IPS DF 19.7 (cell line): ENCODE results near the gene ABCG2.
"Not testable (repeated sequence)": the region's sequence is repeated elsewhere in the genome, so short reads cannot be mapped to it uniquely, and the experiment has no call there.

Experiments
- DNase-seq: peaks from one replicate; pipeline ENCODE4 v3.0.0-alpha.2; 2013; ENCODE audit warnings: low read depth, low spot score

ABCG2 gene

DNA sequence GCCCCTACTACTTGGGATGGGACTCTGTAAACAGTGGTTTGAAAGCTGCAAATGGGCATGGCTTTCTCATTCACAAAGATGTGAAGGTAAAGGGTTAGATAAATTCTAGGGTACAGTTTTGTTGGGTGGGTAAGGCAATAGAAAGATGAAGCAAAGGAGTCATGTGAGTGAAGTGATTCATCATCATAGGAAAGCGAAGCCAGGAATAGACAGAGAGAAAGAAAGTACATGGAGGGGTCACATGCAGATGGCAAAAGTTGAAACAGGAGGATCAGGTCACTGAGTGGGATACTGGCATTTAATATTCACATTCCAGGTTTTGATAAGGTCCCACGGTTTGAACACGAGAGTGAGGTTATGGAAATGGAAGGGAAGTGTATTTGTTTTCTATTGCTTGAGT, 8.2 kb upstream of the ABCG2 start:
- no peak for DNase-seq

DNA sequence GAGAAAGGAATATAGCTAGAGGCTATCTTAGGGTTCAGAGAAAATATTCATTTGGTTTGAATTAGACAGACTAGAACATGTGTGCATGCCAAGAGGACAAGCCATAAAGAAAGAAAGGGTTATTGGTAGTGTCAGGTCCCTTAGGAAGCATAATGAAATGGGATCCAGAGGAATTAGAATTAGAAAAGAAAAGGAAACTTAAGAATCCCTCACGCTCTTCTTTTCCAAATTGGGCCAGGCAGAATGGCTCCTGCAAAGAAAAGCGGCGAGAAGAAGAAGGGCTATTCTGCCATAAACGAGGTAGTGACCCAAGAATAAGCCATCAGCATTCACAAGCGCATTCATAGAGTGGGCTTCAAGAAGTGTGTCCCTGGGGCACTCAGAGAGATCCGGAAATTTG, 4.9 kb upstream of the ABCG2 start:
- no peak for DNase-seq

DNA sequence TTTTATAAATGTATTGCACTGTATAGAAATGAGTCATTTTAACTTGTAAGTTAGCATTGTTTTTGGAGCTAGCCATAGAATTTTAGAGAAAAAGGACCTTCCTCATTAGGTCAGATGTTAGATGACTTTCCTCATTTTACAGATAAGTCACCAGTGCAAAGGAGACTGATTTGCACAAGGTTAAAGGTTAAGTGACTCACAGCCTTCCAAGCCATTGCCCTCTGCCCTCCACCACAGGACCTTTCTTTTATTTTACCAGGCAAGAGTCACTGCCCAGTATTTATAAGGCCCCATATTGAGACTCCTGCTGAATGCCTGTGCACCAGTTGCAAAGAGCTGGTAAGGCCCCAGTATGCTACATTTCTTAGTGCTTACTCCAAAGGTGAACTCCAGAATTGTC, 4.2 kb upstream of the ABCG2 start:
- no peak for DNase-seq

DNA sequence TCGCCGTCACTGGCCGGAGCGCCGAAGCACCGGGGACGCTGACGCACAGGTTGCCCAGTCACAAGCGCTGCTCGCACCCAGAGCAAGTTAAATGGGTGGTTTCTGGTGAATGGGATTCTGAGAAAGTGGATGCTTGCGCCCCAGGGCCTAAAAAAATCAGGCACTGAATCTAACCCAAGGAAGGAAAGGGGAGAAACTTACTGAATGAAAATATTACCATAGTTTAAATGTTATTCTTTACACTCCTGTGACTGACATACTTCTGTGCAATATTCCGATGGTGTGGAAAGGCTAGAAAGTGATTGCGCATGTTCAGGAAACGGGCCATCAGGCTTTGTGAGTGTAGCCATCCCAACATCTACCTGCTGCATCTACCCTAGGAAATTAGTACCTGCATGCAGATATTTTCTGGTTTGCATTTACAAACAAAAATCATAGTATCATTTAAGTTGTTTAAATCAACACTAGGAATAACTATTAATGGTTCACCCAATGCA, 838 bp upstream of the ABCG2 start:
- DNase-seq = no peak

DNA sequence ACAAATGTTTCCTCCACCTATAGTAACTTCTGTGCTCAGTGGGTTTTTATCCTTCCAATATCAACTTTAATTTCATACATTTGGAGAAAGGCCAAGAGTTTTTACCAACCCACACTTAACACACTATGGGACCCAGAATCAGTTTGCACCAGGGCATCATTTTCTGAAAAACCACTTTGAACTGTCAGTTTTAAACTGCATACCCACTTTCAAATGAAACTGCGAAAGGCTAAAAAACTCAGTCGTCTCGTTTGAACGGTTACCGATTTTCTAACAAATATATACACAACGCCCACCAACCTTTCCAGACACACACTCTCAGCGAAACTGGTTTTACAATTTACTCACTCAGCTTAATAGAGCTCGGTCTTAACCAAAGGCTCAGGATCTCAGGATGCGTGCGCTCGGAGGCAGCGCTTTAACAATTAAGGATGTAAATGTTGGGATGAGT, 376 bp downstream of the ABCG2 start:
- DNase-seq = no peak

DNA sequence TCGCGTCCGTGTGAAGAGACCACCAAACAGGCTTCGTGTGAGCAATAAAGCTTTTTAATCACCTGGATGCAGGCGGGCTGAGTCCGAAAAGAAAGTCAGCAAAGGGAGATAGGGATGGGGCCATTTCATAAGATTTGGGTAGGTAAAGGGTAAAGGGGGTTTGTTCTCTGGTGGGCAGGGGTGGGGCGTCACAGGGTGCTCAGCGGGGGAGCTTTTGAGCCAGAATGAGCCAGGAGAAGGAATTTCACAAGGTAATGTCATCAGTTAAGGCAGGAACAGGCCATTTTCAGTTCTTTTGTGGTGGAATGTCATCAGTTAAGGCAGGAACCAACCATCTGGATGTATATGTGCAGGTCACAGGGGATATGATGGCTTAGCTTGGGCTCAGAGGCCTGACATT, 6.1 kb downstream of the ABCG2 start:
- DNase-seq = not testable (repeated sequence)

DNA sequence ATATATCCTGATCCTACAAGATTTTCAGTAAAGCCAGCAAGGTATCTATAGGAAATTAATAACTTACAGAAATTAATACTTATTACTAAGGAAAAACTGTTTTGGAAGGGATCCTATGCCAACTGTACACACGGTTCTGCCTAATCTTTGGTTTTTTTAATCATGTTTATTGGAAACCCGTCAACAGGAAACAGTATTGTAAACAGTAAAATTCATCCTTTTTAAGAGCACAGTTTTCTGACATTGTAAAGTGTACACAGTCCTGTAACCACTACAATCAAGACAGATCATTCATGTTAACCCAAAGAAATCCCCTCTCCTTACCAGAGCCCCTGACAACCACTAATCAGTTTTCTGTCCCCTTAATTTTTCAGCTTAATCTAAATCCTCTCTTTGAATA, 9.9 kb downstream of the ABCG2 start:
- no peak for DNase-seq

DNA sequence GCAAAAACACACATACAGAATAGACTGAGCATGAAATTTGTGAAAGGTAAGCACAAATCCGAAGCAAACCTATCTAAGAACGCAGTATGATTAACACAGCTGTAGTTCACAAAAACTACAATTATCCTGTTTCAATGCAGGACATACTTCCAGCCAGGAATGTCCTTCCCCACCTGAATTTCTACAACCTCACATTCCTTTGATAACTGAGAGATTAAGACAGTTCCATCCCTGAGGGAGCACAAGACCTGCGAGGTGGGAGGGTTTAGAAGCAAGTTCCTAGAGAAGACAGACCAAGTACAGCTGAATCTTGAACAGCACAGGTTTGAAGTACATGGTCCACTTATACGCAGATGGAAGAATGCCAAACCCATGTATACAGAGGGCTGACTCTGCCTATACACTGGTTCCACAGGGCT, 10.6 kb downstream of the ABCG2 start:
- no peak for DNase-seq

DNA sequence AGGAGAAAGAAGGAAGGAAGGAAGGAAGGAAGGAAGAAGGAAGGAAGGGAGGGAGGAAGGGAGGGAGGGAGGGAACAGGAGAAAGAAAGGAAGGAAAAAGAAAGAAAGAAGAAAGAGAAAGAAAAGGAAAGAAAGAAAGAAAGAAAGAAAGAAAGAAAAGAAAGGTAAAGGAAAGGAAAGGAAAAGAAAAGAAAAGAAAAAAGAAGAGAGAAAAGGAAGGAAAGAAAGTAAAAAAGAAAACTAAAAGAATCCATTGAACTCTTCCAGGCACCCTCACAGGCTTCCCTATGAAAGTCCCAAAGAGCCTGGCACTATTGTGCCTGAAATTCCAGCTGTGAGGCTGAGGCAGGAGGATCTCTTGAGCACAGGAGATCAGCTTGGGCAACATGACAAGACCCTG, 11.5 kb downstream of the ABCG2 start:
- DNase-seq = no peak

DNA sequence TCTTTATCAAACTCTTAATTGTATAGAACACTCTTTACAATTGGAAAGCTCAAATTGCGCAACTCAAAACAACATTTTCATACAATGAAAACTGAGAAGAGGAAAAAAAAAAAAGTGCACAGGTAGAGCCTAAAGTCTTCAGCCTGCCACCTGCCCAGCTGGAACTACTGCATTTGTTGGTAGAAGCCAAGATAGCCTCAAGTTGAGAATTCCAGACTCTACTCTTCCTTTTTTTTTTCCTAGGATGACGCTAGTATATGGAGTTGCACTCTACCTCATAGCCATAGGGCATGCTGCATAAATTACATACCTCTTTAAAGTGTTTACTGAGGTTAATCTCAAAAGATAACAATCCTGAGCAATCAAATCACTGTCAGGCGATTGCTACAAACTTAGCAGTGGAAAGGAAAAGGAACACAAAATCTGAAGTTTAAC, 13.6 kb downstream of the ABCG2 start:
- DNase-seq = no peak

DNA sequence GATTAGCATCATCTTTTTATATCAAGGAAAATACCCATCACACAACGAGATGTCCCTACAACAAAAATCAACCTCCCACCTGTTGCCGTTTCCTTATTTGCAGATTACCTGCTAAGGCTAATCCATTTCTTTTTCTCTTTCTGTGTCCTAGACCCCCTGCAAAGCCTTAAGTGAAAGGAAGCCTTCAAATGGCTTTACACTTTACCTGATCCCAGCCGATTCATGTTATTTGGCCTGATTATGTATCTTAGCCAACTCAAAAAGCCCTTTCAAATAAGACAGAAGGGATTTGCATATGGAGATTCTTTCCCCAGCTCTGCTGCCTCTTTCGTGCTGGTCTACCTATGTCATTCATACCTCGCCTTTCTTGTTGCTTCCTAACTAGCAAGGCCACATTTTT, 14.4 kb downstream of the ABCG2 start:
- DNase-seq = no peak

DNA sequence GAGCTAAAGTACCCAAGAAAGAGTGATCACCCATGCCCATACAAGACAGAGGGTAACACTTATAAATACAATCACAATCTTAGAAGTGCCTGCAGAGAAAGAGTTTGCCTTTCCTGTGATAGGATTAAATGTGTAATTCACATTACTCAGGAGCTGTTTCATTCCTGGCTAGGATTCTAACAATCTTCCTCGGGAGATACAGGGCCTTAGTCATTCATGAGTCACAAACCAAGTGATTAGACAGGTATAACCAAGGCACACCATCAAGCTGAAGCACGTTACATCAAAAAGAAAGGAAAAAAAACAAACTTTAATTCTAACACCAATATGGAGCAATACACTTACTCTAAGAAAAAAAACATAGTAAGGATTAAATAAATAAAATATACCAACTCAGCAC, 14.9 kb downstream of the ABCG2 start:
- no peak for DNase-seq

DNA sequence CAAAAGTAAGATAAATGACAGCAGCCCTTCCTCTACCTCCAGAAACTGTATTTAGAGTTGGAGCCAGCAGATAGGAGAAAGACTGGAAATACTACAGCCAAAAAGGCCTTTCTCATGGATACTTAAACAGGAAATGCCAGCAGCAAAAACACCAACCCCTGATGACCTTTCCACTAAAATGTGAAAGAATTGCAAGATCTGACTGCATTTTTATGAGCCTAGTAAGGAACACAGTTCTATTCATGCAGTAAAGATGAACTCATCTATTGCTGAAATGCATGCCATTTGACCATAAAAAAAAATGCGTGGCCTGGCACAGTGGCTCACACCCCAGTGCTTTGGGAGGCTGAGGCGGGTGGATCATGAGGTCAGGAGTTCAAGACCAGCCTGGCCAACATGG, 19.9 kb downstream of the ABCG2 start:
- DNase-seq = no peak

DNA sequence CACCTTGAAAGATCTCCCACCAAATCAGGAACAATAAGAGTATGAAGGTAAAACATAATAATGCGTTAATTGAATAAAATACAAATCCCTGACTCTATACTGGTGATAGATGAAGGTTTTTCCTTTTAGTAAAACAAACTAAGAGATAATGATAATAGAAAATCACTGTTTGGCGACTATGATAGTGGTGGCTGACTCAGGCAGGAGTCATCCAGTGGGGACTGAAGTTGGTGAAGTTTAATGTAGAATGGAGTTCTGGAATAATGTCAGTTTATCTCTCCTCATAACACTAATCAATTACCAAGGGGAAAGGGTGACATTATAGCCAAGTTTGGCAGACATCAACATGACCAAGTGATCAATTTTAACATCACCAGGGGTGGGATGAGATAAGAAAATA, 21.3 kb downstream of the ABCG2 start:
- DNase-seq = no peak

DNA sequence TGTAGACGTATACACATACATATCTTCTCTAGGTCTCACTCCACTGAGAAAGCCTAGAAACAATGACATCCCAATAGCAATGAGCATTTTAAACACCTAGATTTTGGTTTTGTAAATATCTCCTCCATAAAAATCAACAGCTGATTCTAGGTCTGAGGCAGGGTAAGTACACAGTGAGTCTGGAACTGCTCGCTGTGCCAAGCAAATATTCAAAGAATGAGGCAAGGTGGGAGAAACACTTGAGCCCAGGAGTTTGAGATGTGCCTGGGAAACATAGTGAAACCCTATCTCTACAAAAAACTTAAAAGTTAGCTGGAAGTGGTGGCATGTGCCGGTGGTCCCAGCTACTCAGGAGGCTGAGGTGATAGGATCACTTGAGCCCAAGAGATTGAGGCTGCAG, 22.2 kb downstream of the ABCG2 start:
- DNase-seq = no peak

DNA sequence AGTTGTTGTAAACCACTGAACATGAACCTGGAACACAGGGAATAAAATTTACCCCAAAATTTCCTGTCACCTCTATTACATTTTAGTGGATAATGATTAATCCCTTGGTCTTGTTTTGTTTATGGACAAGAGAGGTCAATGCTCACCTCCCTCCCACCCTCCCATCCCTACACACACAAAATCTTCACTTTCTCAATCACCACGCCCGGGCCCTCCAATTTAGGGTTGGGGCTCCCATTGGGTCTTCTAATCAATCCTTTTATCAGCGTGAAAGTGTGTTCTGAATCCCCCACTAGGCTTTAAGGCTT, 23.1 kb downstream of the ABCG2 start:
- no peak for DNase-seq

DNA sequence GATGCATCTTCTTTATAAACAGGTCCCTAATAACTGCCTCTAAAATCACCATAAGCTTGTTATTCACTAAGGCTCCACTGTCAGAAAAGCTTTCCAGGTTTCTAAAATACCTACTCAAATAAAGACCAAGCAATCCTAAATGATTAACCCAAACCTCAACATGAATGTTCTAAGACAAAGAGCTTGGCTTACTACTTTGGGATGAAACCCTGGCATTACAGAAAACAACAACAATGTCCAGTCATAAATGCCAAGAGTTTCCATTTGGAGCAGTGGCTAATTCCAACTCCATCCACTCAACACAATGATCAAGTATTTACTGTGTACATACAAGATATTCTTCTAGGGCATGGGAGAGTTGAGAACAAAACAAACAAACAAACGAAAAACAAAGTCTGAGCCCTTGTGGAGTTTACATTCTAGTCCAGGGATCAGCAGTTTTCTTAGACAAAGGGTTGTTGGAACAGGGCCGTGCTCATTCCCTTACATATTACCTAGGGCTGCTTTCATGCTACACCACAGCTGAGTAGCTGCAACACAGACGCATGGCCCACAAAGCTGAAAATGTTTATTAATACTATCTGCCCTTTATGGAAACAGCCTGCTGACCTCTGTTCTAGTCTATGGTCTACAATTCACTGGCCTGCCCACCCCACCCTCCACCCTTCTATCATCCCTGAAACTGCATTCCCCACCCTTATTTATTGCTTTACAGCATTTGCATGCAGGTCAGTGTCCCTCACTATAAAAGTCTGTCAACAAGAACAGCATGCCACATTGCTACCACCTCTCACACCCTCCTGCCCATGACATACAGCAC, 23.7 kb downstream of the ABCG2 start:
- no peak for DNase-seq

DNA sequence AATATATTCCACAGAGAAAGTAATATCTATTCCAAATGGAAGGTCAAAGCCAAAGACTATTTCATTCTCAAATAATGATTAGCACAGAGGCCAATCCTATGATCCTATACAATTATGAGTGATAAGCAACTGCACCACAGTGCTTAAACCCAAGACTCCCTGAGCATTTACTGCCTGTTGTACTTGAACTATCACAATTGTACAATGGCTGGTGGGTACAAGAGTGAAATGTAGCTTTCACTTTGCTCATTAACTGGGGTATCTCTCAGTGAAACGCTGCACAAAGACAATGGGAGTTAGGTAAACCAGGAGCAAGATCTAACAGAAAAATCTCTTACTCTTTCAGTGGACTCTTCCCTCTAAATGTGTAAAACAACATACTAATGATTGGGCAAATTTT, 24.3 kb downstream of the ABCG2 start:
- no peak for DNase-seq

DNA sequence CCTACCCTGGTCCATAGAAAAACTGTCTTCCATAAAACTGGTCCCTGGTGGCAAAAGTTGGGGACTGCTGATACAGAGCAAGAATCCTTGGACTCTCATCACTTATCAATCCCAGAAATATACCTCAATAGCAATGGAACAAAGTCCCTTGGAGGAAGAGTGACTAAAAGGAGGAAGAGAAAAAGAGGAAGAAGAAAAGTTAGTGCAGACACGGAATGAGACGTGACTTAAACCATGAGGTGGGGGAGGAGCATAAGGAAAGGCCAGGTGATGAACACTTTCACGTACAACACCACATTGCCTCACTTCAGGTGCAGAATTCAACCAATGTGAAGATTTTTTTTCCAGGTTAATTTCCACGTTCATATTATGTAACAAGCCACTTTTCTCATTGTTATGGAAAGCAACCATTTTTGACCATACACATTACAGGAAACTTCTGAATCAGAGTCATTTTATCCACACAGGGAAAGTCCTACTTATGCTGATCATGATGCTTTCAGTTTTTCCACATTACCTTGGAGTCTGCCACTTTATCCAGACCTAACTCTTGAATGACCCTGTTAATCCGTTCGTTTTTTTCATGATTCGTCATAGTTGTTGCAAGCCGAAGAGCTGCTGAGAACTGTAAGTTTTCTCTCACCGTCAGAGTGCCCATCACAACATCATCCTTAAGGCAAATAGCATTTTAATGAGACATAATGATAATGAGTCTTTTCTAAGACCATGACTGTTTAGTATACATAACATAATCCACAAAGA, 27.7 kb downstream of the ABCG2 start:
- no peak for DNase-seq

DNA sequence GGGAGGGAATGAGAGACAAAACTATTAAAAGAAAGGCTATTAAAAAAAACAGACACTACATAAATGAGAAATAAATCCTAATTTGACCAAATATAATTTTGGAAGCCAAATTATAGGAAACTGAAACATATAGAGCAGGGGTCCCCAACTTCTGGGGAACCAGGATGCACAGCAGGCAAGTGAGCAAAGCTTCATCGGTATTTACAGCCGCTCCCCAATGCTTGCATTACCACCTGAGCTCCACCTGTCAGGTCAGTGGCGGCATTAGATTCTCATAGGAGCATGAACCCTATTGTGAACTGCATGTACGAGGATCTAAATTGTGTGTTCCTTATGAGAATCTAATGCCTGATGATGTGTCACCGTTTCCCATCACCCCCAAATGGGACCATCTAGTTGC, 28.4 kb downstream of the ABCG2 start:
- DNase-seq = no peak

DNA sequence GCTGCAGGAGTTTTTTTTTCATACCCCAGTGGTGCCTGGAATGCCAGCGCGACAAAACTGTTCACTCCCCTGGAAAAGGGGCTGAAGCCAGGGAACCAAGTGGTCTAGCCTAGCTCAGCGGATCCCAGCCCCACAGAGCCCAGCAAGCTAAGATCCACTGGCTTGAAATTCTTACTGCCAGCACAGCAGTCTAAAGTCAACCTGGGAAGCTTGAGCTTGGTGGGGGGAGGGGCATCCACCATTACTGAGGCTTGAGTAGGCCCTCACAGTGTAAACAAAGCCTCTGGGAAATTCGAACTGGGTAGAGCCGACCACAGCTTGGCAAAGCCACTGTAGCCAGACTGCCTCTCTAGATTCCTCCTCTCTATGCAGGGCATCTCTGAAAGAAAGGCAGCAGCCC, 36.2 kb downstream of the ABCG2 start:
- not testable (repeated sequence) for DNase-seq

DNA sequence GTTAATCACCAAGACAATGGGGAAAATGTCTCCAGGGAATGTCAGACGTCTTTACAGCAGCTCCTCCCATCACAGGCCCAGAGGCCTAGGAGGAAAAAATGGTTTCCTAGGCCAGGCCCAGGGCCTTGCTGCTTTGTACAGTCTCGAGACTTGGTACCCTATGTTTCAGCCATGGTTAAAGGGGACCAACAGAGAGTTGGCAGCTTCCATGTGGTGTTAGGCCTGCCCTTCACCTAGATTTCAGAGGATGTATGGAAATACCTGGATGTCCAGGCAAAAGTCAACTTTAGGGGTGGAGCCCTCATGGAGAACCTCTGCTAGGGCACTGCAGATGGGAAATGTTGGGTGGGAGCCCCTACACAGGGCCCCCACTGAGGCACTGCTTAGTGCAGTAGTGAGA, 38.5 kb downstream of the ABCG2 start:
- DNase-seq = no peak

DNA sequence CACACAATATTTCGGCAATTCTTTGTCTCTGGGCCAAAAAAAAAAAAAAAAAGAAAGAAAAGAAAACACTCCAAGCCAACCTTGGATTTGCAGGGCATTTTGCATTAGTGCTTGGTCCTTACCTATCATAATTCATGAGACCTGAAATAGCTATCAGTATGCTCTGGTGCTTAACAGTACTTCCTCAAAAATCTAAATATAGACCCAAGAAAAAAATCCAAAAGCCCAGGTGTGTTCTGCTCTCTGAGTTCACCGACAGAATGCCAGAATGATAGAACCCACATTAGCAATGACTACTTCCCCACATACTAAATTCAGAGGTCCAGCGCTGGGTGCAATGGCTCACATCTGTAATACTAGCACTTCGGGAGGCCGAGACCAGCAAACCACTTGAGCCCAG, 42.9 kb downstream of the ABCG2 start:
- no peak for DNase-seq
